Measurements from ENCODE around the gene PTPRZ1.
A peak's percentile ranks its signal among the peaks of the same experiment; 100 is the strongest.

The PTPRZ1 gene

GRCh38 chr7:121872831-121873288, at the start of gene PTPRZ1:
Gene PTPRZ1, plus strand, starts transcription at chr7:121873161. Its CDS starts 339 bp downstream, at chr7:121873500.
- Histone ChIP-seq H3K4me3 (ENCODE audit: severe bottlenecking) (peak within 1 kb of the TSS; percentile 45), H3K27me3 (ENCODE audit: insufficient read depth, poor library complexity, severe bottlenecking) (no peaks in the 10 kb centered on the region), H3K27ac (ENCODE audit: poor library complexity, severe bottlenecking) (no peak within 1 kb of the TSS), H3K36me3 (ENCODE audit: low read depth) (no peaks in the 10 kb centered on the region), H3K9me3 (ENCODE audit: severe bottlenecking) (no peaks in the 10 kb centered on the region), H3K4me1 (ENCODE audit: insufficient read depth, poor library complexity, severe bottlenecking) (peaks cover 3% of the 10 kb centered on the region)
- ATAC-seq (ENCODE audit: low read depth) = peak; percentile 79
- peak; percentile 42 for DNase-seq (ENCODE audit: low spot score)
- TF ChIP-seq CTCF (IDR thresholded peaks at IDR 0.05; ENCODE audit: poor library complexity, severe bottlenecking) = no peak

- TF ChIP-seq CTCF (IDR thresholded peaks at IDR 0.05; ENCODE audit: poor library complexity, severe bottlenecking) = no peak
- Histone ChIP-seq H3K4me3 (ENCODE audit: severe bottlenecking) (no peak overlapping the region), H3K27ac (ENCODE audit: poor library complexity, severe bottlenecking) (no peak overlapping the region), H3K36me3 (ENCODE audit: low read depth) (no peaks in the 10 kb centered on the region), H3K27me3 (ENCODE audit: insufficient read depth, poor library complexity, severe bottlenecking) (no peaks in the 10 kb centered on the region), H3K4me1 (ENCODE audit: insufficient read depth, poor library complexity, severe bottlenecking) (no peaks in the 10 kb centered on the region), H3K9me3 (ENCODE audit: severe bottlenecking) (no peaks in the 10 kb centered on the region)
- no peak for ATAC-seq (ENCODE audit: low read depth)
- no peak for DNase-seq (ENCODE audit: low spot score)
These were observed 48.7 kb upstream of the PTPRZ1 start for GRCh38 chr7:121824276-121824675.

GRCh38 chr7:121831351-121831750, 41.6 kb upstream of the PTPRZ1 start:
- TF ChIP-seq CTCF (IDR thresholded peaks at IDR 0.05; ENCODE audit: poor library complexity, severe bottlenecking) = no peak
- Histone ChIP-seq H3K4me1 (ENCODE audit: insufficient read depth, poor library complexity, severe bottlenecking) (peaks cover 5% of the 10 kb centered on the region), H3K36me3 (ENCODE audit: low read depth) (no peaks in the 10 kb centered on the region), H3K9me3 (ENCODE audit: severe bottlenecking) (no peaks in the 10 kb centered on the region), H3K27ac (ENCODE audit: poor library complexity, severe bottlenecking) (no peak overlapping the region), H3K27me3 (ENCODE audit: insufficient read depth, poor library complexity, severe bottlenecking) (no peaks in the 10 kb centered on the region), H3K4me3 (ENCODE audit: severe bottlenecking) (no peak overlapping the region)
- DNase-seq (ENCODE audit: low spot score) (no peak), ATAC-seq (ENCODE audit: low read depth) (peak; percentile 66; the same call in 2 of the 3 replicates)

- DNase-seq (ENCODE audit: low spot score) = no peak
- Histone ChIP-seq H3K9me3 (ENCODE audit: severe bottlenecking) (no peaks in the 10 kb centered on the region), H3K27ac (ENCODE audit: poor library complexity, severe bottlenecking) (no peak overlapping the region), H3K4me1 (ENCODE audit: insufficient read depth, poor library complexity, severe bottlenecking) (peaks cover 5% of the 10 kb centered on the region), H3K4me3 (ENCODE audit: severe bottlenecking) (no peak overlapping the region), H3K36me3 (ENCODE audit: low read depth) (no peaks in the 10 kb centered on the region), H3K27me3 (ENCODE audit: insufficient read depth, poor library complexity, severe bottlenecking) (no peaks in the 10 kb centered on the region)
- no peak for TF ChIP-seq CTCF (IDR thresholded peaks at IDR 0.05; ENCODE audit: poor library complexity, severe bottlenecking)
- ATAC-seq (ENCODE audit: low read depth) = no peak
These were observed 41.2 kb upstream of the PTPRZ1 start for GRCh38 chr7:121831801-121832200.

- Histone ChIP-seq H3K27me3 (ENCODE audit: insufficient read depth, poor library complexity, severe bottlenecking) (no peaks in the 10 kb centered on the region), H3K4me3 (ENCODE audit: severe bottlenecking) (no peak overlapping the region), H3K9me3 (ENCODE audit: severe bottlenecking) (no peaks in the 10 kb centered on the region), H3K27ac (ENCODE audit: poor library complexity, severe bottlenecking) (no peak overlapping the region), H3K36me3 (ENCODE audit: low read depth) (no peaks in the 10 kb centered on the region), H3K4me1 (ENCODE audit: insufficient read depth, poor library complexity, severe bottlenecking) (peaks cover 5% of the 10 kb centered on the region)
- no peak for TF ChIP-seq CTCF (IDR thresholded peaks at IDR 0.05; ENCODE audit: poor library complexity, severe bottlenecking)
- ATAC-seq (ENCODE audit: low read depth) (no peak), DNase-seq (ENCODE audit: low spot score) (no peak)
These were observed 40.6 kb upstream of the PTPRZ1 start for GRCh38 chr7:121832347-121832746.

Measured in RWPE2 (cell line).